ENCODE results near the gene TRIP13.
"Not testable (repeated sequence)": the region's sequence is repeated elsewhere in the genome, so short reads cannot be mapped to it uniquely, and the experiment has no call there.

Gene TRIP13

GRCh38 chr5:873328-873727, 19.4 kb upstream of the TRIP13 start:
- no peak for DNase-seq

- DNase-seq = no peak
Observed at GRCh38 chr5:875931-876330, 16.8 kb upstream of the TRIP13 start.

- no peak for DNase-seq
Observed at GRCh38 chr5:876398-877365, 16.0 kb upstream of the TRIP13 start.

GRCh38 chr5:878125-878524, 14.6 kb upstream of the TRIP13 start:
- DNase-seq = no peak

- DNase-seq = not testable (repeated sequence)
Observed at GRCh38 chr5:878677-879076, 14.0 kb upstream of the TRIP13 start.

GRCh38 chr5:880816-881550, 11.7 kb upstream of the TRIP13 start:
- DNase-seq = no peak

GRCh38 chr5:881551-881935, 11.1 kb upstream of the TRIP13 start:
- DNase-seq = no peak

GRCh38 chr5:882253-883183, 10.2 kb upstream of the TRIP13 start:
- no peak for DNase-seq

- DNase-seq = no peak
Observed at GRCh38 chr5:883475-884181, 9.1 kb upstream of the TRIP13 start.

GRCh38 chr5:884345-885126, 8.1 kb upstream of the TRIP13 start:
- no peak for DNase-seq

GRCh38 chr5:885127-885442, 7.6 kb upstream of the TRIP13 start:
- no peak for DNase-seq

GRCh38 chr5:885529-885928, 7.2 kb upstream of the TRIP13 start:
- DNase-seq = no peak

GRCh38 chr5:886036-886435, 6.6 kb upstream of the TRIP13 start:
- DNase-seq = no peak

- no peak for DNase-seq
Observed at GRCh38 chr5:886716-887325, 5.9 kb upstream of the TRIP13 start.

GRCh38 chr5:887947-888637, 4.6 kb upstream of the TRIP13 start:
- no peak for DNase-seq

GRCh38 chr5:888638-889035, 4.0 kb upstream of the TRIP13 start:
- no peak for DNase-seq

GRCh38 chr5:889075-889710, 3.5 kb upstream of the TRIP13 start:
- no peak for DNase-seq

- peak; percentile 4 for DNase-seq
Observed at GRCh38 chr5:891117-891836, 1.4 kb upstream of the TRIP13 start.

GRCh38 chr5:891837-892393, 769 bp upstream of the TRIP13 start:
- no peak for DNase-seq
